CD14-positive monocyte (primary cell): Measurements from ENCODE around the gene DLK2. TPM values are rescaled to one million over a fixed set of nuclear protein-coding genes. Genes with fewer than 3 reads are reported as not detected.
"Not testable (repeated sequence)": the region's sequence is repeated elsewhere in the genome, so short reads cannot be mapped to it uniquely, and the experiment has no call there.

Experiments used
- DNase-seq, 3 donors: peaks; one replicate each; pipeline ENCODE4 v3.0.0-alpha.2; 2011 to 2022
- H2AFZ ChIP-seq: 2 replicates; pipeline ENCODE4 v1.6.0; 2012; ENCODE audit warnings: mild to moderate bottlenecking, low read depth, low read length, inconsistent platforms; ENCODE audit not compliant: insufficient read depth, poor library complexity, severe bottlenecking
- H3K27ac ChIP-seq, 2 donors: 1 replicate in 1 of 2; 2 replicates in 1 of 2; pipeline ENCODE4 v1.5.1; 2012 to 2013; ENCODE audit warnings: low read length in 2 of 2, control low read depth in 1 of 2, inconsistent platforms in 1 of 2, low read depth in 1 of 2, mild to moderate bottlenecking in 1 of 2
- H3K27me3 ChIP-seq, 2 donors: one replicate each; pipeline versions ENCODE4 v1.6.0 to v1.6.1; 2011 to 2013; ENCODE audit warnings: low read length in 2 of 2; ENCODE audit not compliant: control insufficient read depth in 2 of 2, insufficient read depth in 2 of 2
- H3K36me3 ChIP-seq, 2 donors: replicated peaks in 1 of 2; 1 replicate in 1 of 2; 2 replicates in 1 of 2; pipeline versions ENCODE4 v1.5.1 to v1.6.1; 2012 to 2013; ENCODE audit warnings: low read length in 2 of 2, control low read depth in 1 of 2, inconsistent platforms in 1 of 2, mild to moderate bottlenecking in 1 of 2; ENCODE audit not compliant: insufficient read depth in 2 of 2, control insufficient read depth in 1 of 2
- H3K4me1 ChIP-seq, 2 donors: 1 replicate in 1 of 2; 2 replicates in 1 of 2; pipeline versions ENCODE4 v1.5.1 to v1.6.1; 2012 to 2013; ENCODE audit warnings: low read length in 2 of 2, control low read depth in 1 of 2, inconsistent platforms in 1 of 2, mild to moderate bottlenecking in 1 of 2, moderate library complexity in 1 of 2; ENCODE audit not compliant: insufficient read depth in 2 of 2, control insufficient read depth in 1 of 2
- H3K4me2 ChIP-seq: replicated peaks from 2 replicates; pipeline ENCODE3; 2012; ENCODE audit warnings: low read length, moderate library complexity, mild to moderate bottlenecking; ENCODE audit not compliant: poor library complexity, severe bottlenecking; ENCODE audit errors: extremely low read depth
- H3K4me3 ChIP-seq, 3 experiments: fragments of 200-600 bp in 1 of 3; sonication (generic) in 1 of 3; replicated peaks in 1 of 3; 1 replicate in 2 of 3; 2 replicates in 1 of 3; pipeline ENCODE4 v1.5.1; 2011 to 2013; ENCODE audit warnings: low read length in 3 of 3, mild to moderate bottlenecking in 3 of 3, control low read depth in 2 of 3, low read depth in 2 of 3, inconsistent platforms in 1 of 3, moderate library complexity in 1 of 3
- H3K79me2 ChIP-seq: 2 replicates; pipeline ENCODE4 v1.6.0; 2012; ENCODE audit warnings: mild to moderate bottlenecking, control low read depth, inconsistent platforms, low read length, moderate library complexity; ENCODE audit not compliant: insufficient read depth
- H3K9ac ChIP-seq: 2 replicates; pipeline ENCODE4 v1.6.0; 2017; ENCODE audit warnings: low read length, mild to moderate bottlenecking; ENCODE audit not compliant: insufficient read depth, poor library complexity, severe bottlenecking
- H3K9me3 ChIP-seq, 2 donors: replicated peaks in 1 of 2; 1 replicate in 1 of 2; 2 replicates in 1 of 2; pipeline versions ENCODE4 v1.5.1 to v1.6.1; 2012 to 2013; ENCODE audit warnings: low read length in 2 of 2, control low read depth in 1 of 2; ENCODE audit not compliant: control insufficient read depth in 1 of 2, insufficient read depth in 1 of 2
- H4K20me1 ChIP-seq: 2 replicates; pipeline ENCODE4 v1.6.0; 2012; ENCODE audit warnings: mild to moderate bottlenecking, low read length, control low read depth, moderate library complexity; ENCODE audit not compliant: insufficient read depth
- H3K27ac Mint-ChIP-seq, 7 donors: one replicate each; pipeline ENCODE4 v1.8.0; 2020; ENCODE audit warnings: mild to moderate bottlenecking in 7 of 7, mixed read lengths in 7 of 7, moderate library complexity in 6 of 7, inconsistent platforms in 2 of 7
- H3K27me3 Mint-ChIP-seq, 3 donors: one replicate each; pipeline ENCODE4 v1.8.0; 2021 to 2022; ENCODE audit warnings: low read depth in 3 of 3, mild to moderate bottlenecking in 3 of 3, mixed read lengths in 3 of 3, moderate library complexity in 3 of 3, inconsistent platforms in 1 of 3
- H3K36me3 Mint-ChIP-seq, 2 donors: one replicate each; pipeline ENCODE4 v1.8.0; 2020; ENCODE audit warnings: mixed read lengths in 2 of 2, inconsistent platforms in 1 of 2, mild to moderate bottlenecking in 1 of 2
- H3K4me1 Mint-ChIP-seq: one replicate; pipeline ENCODE4 v1.8.0; 2020; ENCODE audit warnings: mild to moderate bottlenecking, mixed read lengths
- H3K4me3 Mint-ChIP-seq, 2 donors: one replicate each; pipeline ENCODE4 v1.8.0; 2020; ENCODE audit warnings: mild to moderate bottlenecking in 2 of 2, mixed read lengths in 2 of 2, moderate library complexity in 1 of 2
- H3K9me3 Mint-ChIP-seq, 7 donors: one replicate each; pipeline ENCODE4 v1.8.0; 2020 to 2022; ENCODE audit warnings: mixed read lengths in 7 of 7, mild to moderate bottlenecking in 6 of 7, moderate library complexity in 6 of 7, inconsistent platforms in 2 of 7
- WGBS: methylation state at CpG from one replicate; pipeline ENCODE4 v1.1.5; 2013; ENCODE audit warnings: missing lambda C conversion rate; ENCODE audit not compliant: insufficient coverage; 5-methylcytosine and 5-hydroxymethylcytosine counted together
- intact Hi-C, 2 donors: fragments of 100-400 bp; cut with micrococcal nuclease; formaldehyde crosslinking; loops; one replicate each; pipeline versions ENCODE4 v1.15.0 to v1.15.1; 2023
- polyA plus RNA-seq, 3 donors: library from polyadenylated mRNA; depleted of rRNA in 1 of 3; unstranded in 2 of 3; stranded (reverse) in 1 of 3; fragments of 300-500 nt in 2 of 3; fragments of >200 nt in 1 of 3; fragmentation: Illumina TruSeq in 2 of 3; gene quantifications; 1 replicate in 2 of 3; 2 replicates in 1 of 3; pipeline ENCODE4 v1.2.3, GENCODE V29; 2012 to 2021
- TF ChIP-seq, protein P1 (sequence below): fragments of 200-600 bp; IDR thresholded peaks from one replicate; pipeline ENCODE4 v1.8.0; 2022; ENCODE audit warnings: antibody characterized with exemption, mild to moderate bottlenecking

Gene DLK2
- polyA plus RNA-seq, 3 donors: 0.08 TPM; not detected in 2

DNA sequence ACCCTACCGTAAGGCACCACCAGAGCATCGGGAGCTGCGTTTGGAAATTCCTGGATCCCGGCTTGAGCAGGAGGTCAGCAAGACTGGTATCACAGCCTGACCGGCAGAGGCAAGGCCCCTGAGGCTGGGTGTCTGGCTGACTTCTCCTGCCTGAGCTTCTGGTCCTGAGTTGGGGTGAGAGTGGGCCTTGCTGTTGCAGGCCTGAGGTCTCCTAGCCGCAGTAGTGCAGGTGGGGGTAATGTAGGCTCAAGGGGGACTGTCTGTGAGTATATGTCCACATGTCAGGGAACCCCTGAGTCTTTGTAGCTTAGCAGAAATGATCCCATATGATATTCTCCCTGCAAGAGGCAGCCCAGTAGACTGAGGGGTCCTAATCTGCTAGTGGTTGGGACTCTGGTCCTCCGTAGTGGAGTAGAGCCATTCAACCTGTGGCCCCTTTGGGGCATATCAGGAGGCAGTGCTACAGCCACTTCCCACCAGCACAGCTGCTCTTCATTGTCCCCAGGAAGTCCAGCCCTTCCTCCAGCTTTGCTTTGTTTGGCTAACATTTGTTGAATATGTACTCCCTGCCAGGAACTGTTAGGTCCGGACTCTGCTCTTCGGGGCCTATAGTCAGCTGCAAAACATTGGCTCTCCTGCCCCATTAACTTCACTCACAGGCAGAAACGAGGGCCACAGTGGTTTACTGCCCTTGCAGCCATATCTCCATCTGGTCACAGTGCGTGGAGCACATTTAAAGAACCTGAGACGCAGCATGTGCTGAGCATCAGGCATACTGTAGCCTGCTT, 43.9 kb upstream of the DLK2 start:
- TF ChIP-seq, protein P1, sequence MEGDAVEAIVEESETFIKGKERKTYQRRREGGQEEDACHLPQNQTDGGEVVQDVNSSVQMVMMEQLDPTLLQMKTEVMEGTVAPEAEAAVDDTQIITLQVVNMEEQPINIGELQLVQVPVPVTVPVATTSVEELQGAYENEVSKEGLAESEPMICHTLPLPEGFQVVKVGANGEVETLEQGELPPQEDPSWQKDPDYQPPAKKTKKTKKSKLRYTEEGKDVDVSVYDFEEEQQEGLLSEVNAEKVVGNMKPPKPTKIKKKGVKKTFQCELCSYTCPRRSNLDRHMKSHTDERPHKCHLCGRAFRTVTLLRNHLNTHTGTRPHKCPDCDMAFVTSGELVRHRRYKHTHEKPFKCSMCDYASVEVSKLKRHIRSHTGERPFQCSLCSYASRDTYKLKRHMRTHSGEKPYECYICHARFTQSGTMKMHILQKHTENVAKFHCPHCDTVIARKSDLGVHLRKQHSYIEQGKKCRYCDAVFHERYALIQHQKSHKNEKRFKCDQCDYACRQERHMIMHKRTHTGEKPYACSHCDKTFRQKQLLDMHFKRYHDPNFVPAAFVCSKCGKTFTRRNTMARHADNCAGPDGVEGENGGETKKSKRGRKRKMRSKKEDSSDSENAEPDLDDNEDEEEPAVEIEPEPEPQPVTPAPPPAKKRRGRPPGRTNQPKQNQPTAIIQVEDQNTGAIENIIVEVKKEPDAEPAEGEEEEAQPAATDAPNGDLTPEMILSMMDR: no peak
- H4K20me1 ChIP-seq: peaks cover 12% of the 10 kb centered on the region
- WGBS: 97% methylated on average over 10 of the region's 12 CpGs
- H3K27me3 ChIP-seq: no peaks in the 10 kb centered on the region
- H3K4me1 ChIP-seq: no peaks in the 10 kb centered on the region
- Mint-ChIP-seq H3K9me3 (no peaks in the 10 kb centered on the region), H3K27ac (peak overlapping the region in 2 of 7 donors; percentile 8 to 68), H3K4me1 (peaks cover 8% of the 10 kb centered on the region), H3K27me3 (peaks cover 0 to 4% (median 1%) of the 10 kb centered on the region in 3 donors), H3K4me3 (no peak overlapping the region), H3K36me3 (peaks cover 70 to 71% of the 10 kb centered on the region in 2 donors)
- H3K9ac ChIP-seq: no peak overlapping the region
- no peak overlapping the region for H3K27ac ChIP-seq
- no peaks in the 10 kb centered on the region for H3K9me3 ChIP-seq
- H3K4me2 ChIP-seq: no peak overlapping the region
- H3K79me2 ChIP-seq: no peaks in the 10 kb centered on the region
- H3K4me3 ChIP-seq: no peak overlapping the region
- DNase-seq: no peak
- intact Hi-C loops: no loop called here
- H3K36me3 ChIP-seq: peaks cover 63 to 85% of the 10 kb centered on the region in 2 donors
- no peak overlapping the region for H2AFZ ChIP-seq

DNA sequence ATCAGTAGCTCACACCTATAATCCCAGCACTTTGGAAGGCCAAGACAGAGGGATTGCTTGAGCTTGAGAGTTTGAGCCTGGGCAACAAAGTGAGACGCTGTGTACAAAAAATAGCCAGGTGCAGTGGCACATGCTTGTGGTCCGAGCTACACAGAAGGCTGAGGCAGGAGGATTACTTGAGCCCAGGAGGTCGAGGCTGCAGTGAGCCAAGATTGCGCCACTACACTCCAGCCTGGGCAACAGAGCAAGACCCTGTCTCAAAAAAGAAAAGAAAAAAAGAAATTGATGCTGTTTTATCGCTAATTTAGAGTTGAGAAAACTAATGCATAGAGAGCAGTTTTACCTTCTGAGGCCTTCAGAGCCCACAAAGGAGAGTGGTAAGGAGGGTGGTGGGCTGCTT, 42.9 kb upstream of the DLK2 start:
- H3K4me3 Mint-ChIP-seq, H3K27me3 Mint-ChIP-seq, H3K4me3 ChIP-seq, H3K4me2 ChIP-seq, H3K9me3 ChIP-seq, H3K27ac ChIP-seq, H3K4me1 Mint-ChIP-seq, DNase-seq, H3K79me2 ChIP-seq, H3K27ac Mint-ChIP-seq, H3K9me3 Mint-ChIP-seq, intact Hi-C loops, H3K9ac ChIP-seq, H2AFZ ChIP-seq, H3K4me1 ChIP-seq, H3K27me3 ChIP-seq: not testable (repeated sequence)
- H3K36me3 ChIP-seq: peaks cover 61 to 85% of the 10 kb centered on the region in 2 donors
- 100% methylated on average over 5 of the region's 5 CpGs for WGBS
- peaks cover 64 to 65% of the 10 kb centered on the region in 2 donors for H3K36me3 Mint-ChIP-seq
- H4K20me1 ChIP-seq: peaks cover 19% of the 10 kb centered on the region
